ENCODE results near the gene TSPOAP1.
A peak's percentile ranks its signal among the peaks of the same experiment; 100 is the strongest.

Gene TSPOAP1

GRCh38 chr17:58316260-58316960 lies 12.2 kb downstream of the TSPOAP1 start:
- no peak for DNase-seq (ENCODE audit: low read depth)

GRCh38 chr17:58315750-58316149 lies 12.8 kb downstream of the TSPOAP1 start:
- no peak for DNase-seq (ENCODE audit: low read depth)

- no peak for DNase-seq (ENCODE audit: low read depth)
These were observed 13.3 kb downstream of the TSPOAP1 start for GRCh38 chr17:58315281-58315711.

GRCh38 chr17:58314706-58315015 lies 13.9 kb downstream of the TSPOAP1 start:
- no peak for DNase-seq (ENCODE audit: low read depth)

- no peak for DNase-seq (ENCODE audit: low read depth)
These were observed 14.5 kb downstream of the TSPOAP1 start for GRCh38 chr17:58313815-58314705.

GRCh38 chr17:58312829-58313228 lies 15.8 kb downstream of the TSPOAP1 start:
- DNase-seq (ENCODE audit: low read depth), result no peak

GRCh38 chr17:58312021-58312630 lies 16.5 kb downstream of the TSPOAP1 start:
- DNase-seq (ENCODE audit: low read depth), result no peak

GRCh38 chr17:58311429-58311894 lies 17.1 kb downstream of the TSPOAP1 start:
- DNase-seq (ENCODE audit: low read depth), result no peak

GRCh38 chr17:58310511-58311428 lies 17.8 kb downstream of the TSPOAP1 start:
- DNase-seq (ENCODE audit: low read depth), result no peak

- DNase-seq (ENCODE audit: low read depth), result no peak
These were observed 18.7 kb downstream of the TSPOAP1 start for GRCh38 chr17:58309918-58310259.

- DNase-seq (ENCODE audit: low read depth), result no peak
These were observed 19.3 kb downstream of the TSPOAP1 start for GRCh38 chr17:58308985-58309917.

- no peak for DNase-seq (ENCODE audit: low read depth)
These were observed 20.2 kb downstream of the TSPOAP1 start for GRCh38 chr17:58308173-58308984.

- DNase-seq (ENCODE audit: low read depth), result no peak
These were observed 21.0 kb downstream of the TSPOAP1 start for GRCh38 chr17:58307468-58308172.

GRCh38 chr17:58306131-58306951 lies 22.3 kb downstream of the TSPOAP1 start:
- no peak for DNase-seq (ENCODE audit: low read depth)

- no peak for DNase-seq (ENCODE audit: low read depth)
These were observed 23.0 kb downstream of the TSPOAP1 start for GRCh38 chr17:58305626-58306025.

GRCh38 chr17:58304750-58305486 lies 23.7 kb downstream of the TSPOAP1 start:
- DNase-seq (ENCODE audit: low read depth), result no peak

- peak; percentile 11 for DNase-seq (ENCODE audit: low read depth)
These were observed 24.4 kb downstream of the TSPOAP1 start for GRCh38 chr17:58303971-58304749.

Data from fibroblast of gingiva (primary cell).